Astrocyte (in vitro differentiated cells and primary cell): ENCODE measurements around the gene ARID4B.

ENCODE experiments used
- EZH2 ChIP-seq: IDR thresholded peaks from 2 replicates; pipeline ENCODE4 v1.6.1; 2012; ENCODE audit warnings: mild to moderate bottlenecking, low read length, inconsistent platforms; ENCODE audit not compliant: insufficient read depth
- TF ChIP-seq, protein P1 (sequence below): IDR thresholded peaks from 2 replicates; pipeline ENCODE4 v1.5.1; 2011; ENCODE audit warnings: low read depth, mild to moderate bottlenecking, inconsistent platforms, low read length, moderate library complexity; ENCODE audit not compliant: insufficient read depth

DNA sequence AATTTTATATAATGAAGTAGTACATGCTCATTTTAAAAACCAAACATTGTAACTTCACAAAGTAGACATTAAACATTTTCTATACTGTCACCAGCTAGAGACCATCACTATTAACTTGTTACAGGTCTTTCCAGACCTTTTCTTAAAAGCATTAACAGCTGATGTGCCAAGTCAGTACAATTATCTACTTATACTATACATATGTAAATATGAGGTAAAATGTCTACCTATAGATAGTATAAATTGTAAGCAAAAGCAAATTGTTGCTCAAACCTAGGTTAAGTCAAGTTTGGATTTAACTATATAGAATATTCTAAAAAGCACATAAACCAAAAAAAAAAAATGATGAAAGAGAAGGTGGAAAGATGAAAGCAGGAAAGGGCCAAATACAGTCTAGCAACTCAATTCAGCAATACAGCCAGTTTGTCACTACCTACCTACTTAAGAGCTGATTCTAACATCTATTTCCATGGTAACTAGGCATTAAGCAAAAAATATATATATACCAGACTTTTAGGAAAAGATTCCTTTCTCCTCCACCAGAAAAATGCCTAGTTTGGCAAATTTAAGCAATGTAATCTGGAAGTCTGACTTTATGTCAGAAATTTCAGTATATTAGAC, 34.5 kb downstream of the ARID4B start:
- TF ChIP-seq, protein P1, sequence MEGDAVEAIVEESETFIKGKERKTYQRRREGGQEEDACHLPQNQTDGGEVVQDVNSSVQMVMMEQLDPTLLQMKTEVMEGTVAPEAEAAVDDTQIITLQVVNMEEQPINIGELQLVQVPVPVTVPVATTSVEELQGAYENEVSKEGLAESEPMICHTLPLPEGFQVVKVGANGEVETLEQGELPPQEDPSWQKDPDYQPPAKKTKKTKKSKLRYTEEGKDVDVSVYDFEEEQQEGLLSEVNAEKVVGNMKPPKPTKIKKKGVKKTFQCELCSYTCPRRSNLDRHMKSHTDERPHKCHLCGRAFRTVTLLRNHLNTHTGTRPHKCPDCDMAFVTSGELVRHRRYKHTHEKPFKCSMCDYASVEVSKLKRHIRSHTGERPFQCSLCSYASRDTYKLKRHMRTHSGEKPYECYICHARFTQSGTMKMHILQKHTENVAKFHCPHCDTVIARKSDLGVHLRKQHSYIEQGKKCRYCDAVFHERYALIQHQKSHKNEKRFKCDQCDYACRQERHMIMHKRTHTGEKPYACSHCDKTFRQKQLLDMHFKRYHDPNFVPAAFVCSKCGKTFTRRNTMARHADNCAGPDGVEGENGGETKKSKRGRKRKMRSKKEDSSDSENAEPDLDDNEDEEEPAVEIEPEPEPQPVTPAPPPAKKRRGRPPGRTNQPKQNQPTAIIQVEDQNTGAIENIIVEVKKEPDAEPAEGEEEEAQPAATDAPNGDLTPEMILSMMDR = no peak
- no peak for TF ChIP-seq EZH2
